ENCODE data around the gene DNM3. TPM values are rescaled to one million over a fixed set of nuclear protein-coding genes. Genes with fewer than 3 reads are reported as not detected.

Gene DNM3
- polyA plus RNA-seq, 2 donors = 0.53 to 0.76 TPM

- Histone ChIP-seq H3K4me3 (ENCODE audit: low read depth in 1 of 2, low read length in 2 of 2) (no peak overlapping the region), H3K27ac (ENCODE audit: low read depth in 2 of 2, low read length in 1 of 2) (no peak overlapping the region), H3K9me3 (ENCODE audit: control insufficient read depth in 2 of 2, insufficient read depth in 1 of 2, low read depth in 1 of 2, low read length in 1 of 2) (no peaks in the 10 kb centered on the region), H3K36me3 (ENCODE audit: control insufficient read depth in 2 of 2, insufficient read depth in 2 of 2, low read length in 1 of 2) (no peaks in the 10 kb centered on the region), H3K4me1 (ENCODE audit: control insufficient read depth in 2 of 2, insufficient read depth in 2 of 2, low read length in 1 of 2) (no peaks in the 10 kb centered on the region), H3K27me3 (ENCODE audit: control insufficient read depth in 1 of 2, insufficient read depth in 2 of 2, low read length in 2 of 2) (no peaks in the 10 kb centered on the region)
- WGBS, 2 donors = 93 to 94% methylated on average over 2 of the region's 2 CpGs
Observed at GRCh38 chr1:172221436-172221835, 380.1 kb downstream of the DNM3 start.

- Histone ChIP-seq H3K27ac (ENCODE audit: low read depth in 2 of 2, low read length in 1 of 2) (no peak overlapping the region), H3K27me3 (ENCODE audit: control insufficient read depth in 1 of 2, insufficient read depth in 2 of 2, low read length in 2 of 2) (no peaks in the 10 kb centered on the region), H3K4me1 (ENCODE audit: control insufficient read depth in 2 of 2, insufficient read depth in 2 of 2, low read length in 1 of 2) (no peaks in the 10 kb centered on the region), H3K36me3 (ENCODE audit: control insufficient read depth in 2 of 2, insufficient read depth in 2 of 2, low read length in 1 of 2) (no peaks in the 10 kb centered on the region), H3K4me3 (ENCODE audit: low read depth in 1 of 2, low read length in 2 of 2) (no peak overlapping the region), H3K9me3 (ENCODE audit: control insufficient read depth in 2 of 2, insufficient read depth in 1 of 2, low read depth in 1 of 2, low read length in 1 of 2) (no peaks in the 10 kb centered on the region)
- 92 to 96% methylated on average over 3 of the region's 3 CpGs for WGBS, 2 donors
Observed at GRCh38 chr1:172224871-172225270, 383.6 kb downstream of the DNM3 start.

GRCh38 chr1:172229942-172230341 lies 388.6 kb downstream of the DNM3 start:
- Histone ChIP-seq H3K4me1 (ENCODE audit: control insufficient read depth in 2 of 2, insufficient read depth in 2 of 2, low read length in 1 of 2) (no peaks in the 10 kb centered on the region), H3K36me3 (ENCODE audit: control insufficient read depth in 2 of 2, insufficient read depth in 2 of 2, low read length in 1 of 2) (no peaks in the 10 kb centered on the region), H3K27me3 (ENCODE audit: control insufficient read depth in 1 of 2, insufficient read depth in 2 of 2, low read length in 2 of 2) (no peaks in the 10 kb centered on the region), H3K4me3 (ENCODE audit: low read depth in 1 of 2, low read length in 2 of 2) (no peak overlapping the region), H3K9me3 (ENCODE audit: control insufficient read depth in 2 of 2, insufficient read depth in 1 of 2, low read depth in 1 of 2, low read length in 1 of 2) (no peaks in the 10 kb centered on the region), H3K27ac (ENCODE audit: low read depth in 2 of 2, low read length in 1 of 2) (no peak overlapping the region)
- WGBS, 2 donors = 79 to 84% methylated on average over 1 of the region's 1 CpG

- H3K4me3 ChIP-seq (ENCODE audit: low read depth in 1 of 2, low read length in 2 of 2) = no peak overlapping the region
- H3K27me3 ChIP-seq (ENCODE audit: control insufficient read depth in 1 of 2, insufficient read depth in 2 of 2, low read length in 2 of 2) = no peaks in the 10 kb centered on the region
- H3K4me1 ChIP-seq (ENCODE audit: control insufficient read depth in 2 of 2, insufficient read depth in 2 of 2, low read length in 1 of 2) = no peaks in the 10 kb centered on the region
- H3K27ac ChIP-seq (ENCODE audit: low read depth in 2 of 2, low read length in 1 of 2) = no peak overlapping the region
- 95% methylated on average over 2 of the region's 2 CpGs for WGBS, 2 donors
- H3K36me3 ChIP-seq (ENCODE audit: control insufficient read depth in 2 of 2, insufficient read depth in 2 of 2, low read length in 1 of 2) = no peaks in the 10 kb centered on the region
- no peaks in the 10 kb centered on the region for H3K9me3 ChIP-seq (ENCODE audit: control insufficient read depth in 2 of 2, insufficient read depth in 1 of 2, low read depth in 1 of 2, low read length in 1 of 2)
Observed at GRCh38 chr1:172230526-172230925, 389.2 kb downstream of the DNM3 start.

- Histone ChIP-seq H3K27ac (ENCODE audit: low read depth in 2 of 2, low read length in 1 of 2) (no peak overlapping the region), H3K27me3 (ENCODE audit: control insufficient read depth in 1 of 2, insufficient read depth in 2 of 2, low read length in 2 of 2) (no peaks in the 10 kb centered on the region), H3K9me3 (ENCODE audit: control insufficient read depth in 2 of 2, insufficient read depth in 1 of 2, low read depth in 1 of 2, low read length in 1 of 2) (no peaks in the 10 kb centered on the region), H3K4me3 (ENCODE audit: low read depth in 1 of 2, low read length in 2 of 2) (no peak overlapping the region), H3K4me1 (ENCODE audit: control insufficient read depth in 2 of 2, insufficient read depth in 2 of 2, low read length in 1 of 2) (no peaks in the 10 kb centered on the region), H3K36me3 (ENCODE audit: control insufficient read depth in 2 of 2, insufficient read depth in 2 of 2, low read length in 1 of 2) (no peaks in the 10 kb centered on the region)
- WGBS, 2 donors = 96 to 97% methylated on average over 5 of the region's 5 CpGs
Observed at GRCh38 chr1:172236958-172237357, 395.7 kb downstream of the DNM3 start.

GRCh38 chr1:172238158-172238557 lies 396.9 kb downstream of the DNM3 start:
- Histone ChIP-seq H3K36me3 (ENCODE audit: control insufficient read depth in 2 of 2, insufficient read depth in 2 of 2, low read length in 1 of 2) (no peaks in the 10 kb centered on the region), H3K4me3 (ENCODE audit: low read depth in 1 of 2, low read length in 2 of 2) (no peak overlapping the region), H3K27ac (ENCODE audit: low read depth in 2 of 2, low read length in 1 of 2) (no peak overlapping the region)

GRCh38 chr1:172238965-172239364 lies 397.7 kb downstream of the DNM3 start:
- no peaks in the 10 kb centered on the region for H3K36me3 ChIP-seq (ENCODE audit: control insufficient read depth in 2 of 2, insufficient read depth in 2 of 2, low read length in 1 of 2)
- no peaks in the 10 kb centered on the region for H3K27me3 ChIP-seq (ENCODE audit: control insufficient read depth in 1 of 2, insufficient read depth in 2 of 2, low read length in 2 of 2)
- H3K27ac ChIP-seq (ENCODE audit: low read depth in 2 of 2, low read length in 1 of 2) = no peak overlapping the region
- H3K4me3 ChIP-seq (ENCODE audit: low read depth in 1 of 2, low read length in 2 of 2) = no peak overlapping the region
- no peaks in the 10 kb centered on the region for H3K9me3 ChIP-seq (ENCODE audit: control insufficient read depth in 2 of 2, insufficient read depth in 1 of 2, low read depth in 1 of 2, low read length in 1 of 2)
- 89 to 95% methylated on average over 2 of the region's 2 CpGs for WGBS, 2 donors
- no peaks in the 10 kb centered on the region for H3K4me1 ChIP-seq (ENCODE audit: control insufficient read depth in 2 of 2, insufficient read depth in 2 of 2, low read length in 1 of 2)

More at GRCh38 chr1:172238158-172238557, 396.9 kb downstream of the DNM3 start:
- no peaks in the 10 kb centered on the region for H3K4me1 ChIP-seq (ENCODE audit: control insufficient read depth in 2 of 2, insufficient read depth in 2 of 2, low read length in 1 of 2)
- no peaks in the 10 kb centered on the region for H3K9me3 ChIP-seq (ENCODE audit: control insufficient read depth in 2 of 2, insufficient read depth in 1 of 2, low read depth in 1 of 2, low read length in 1 of 2)
- 83 to 89% methylated on average over 1 of the region's 1 CpG for WGBS, 2 donors
- H3K27me3 ChIP-seq (ENCODE audit: control insufficient read depth in 1 of 2, insufficient read depth in 2 of 2, low read length in 2 of 2) = no peaks in the 10 kb centered on the region

GRCh38 chr1:172239901-172240300 lies 398.6 kb downstream of the DNM3 start:
- Histone ChIP-seq H3K27me3 (ENCODE audit: control insufficient read depth in 1 of 2, insufficient read depth in 2 of 2, low read length in 2 of 2) (no peaks in the 10 kb centered on the region), H3K4me3 (ENCODE audit: low read depth in 1 of 2, low read length in 2 of 2) (no peak overlapping the region), H3K9me3 (ENCODE audit: control insufficient read depth in 2 of 2, insufficient read depth in 1 of 2, low read depth in 1 of 2, low read length in 1 of 2) (no peaks in the 10 kb centered on the region), H3K36me3 (ENCODE audit: control insufficient read depth in 2 of 2, insufficient read depth in 2 of 2, low read length in 1 of 2) (no peaks in the 10 kb centered on the region), H3K27ac (ENCODE audit: low read depth in 2 of 2, low read length in 1 of 2) (no peak overlapping the region), H3K4me1 (ENCODE audit: control insufficient read depth in 2 of 2, insufficient read depth in 2 of 2, low read length in 1 of 2) (no peaks in the 10 kb centered on the region)
- 64 to 68% methylated on average over 2 of the region's 2 CpGs for WGBS, 2 donors

GRCh38 chr1:172241540-172241939 lies 400.2 kb downstream of the DNM3 start:
- H3K36me3 ChIP-seq (ENCODE audit: control insufficient read depth in 2 of 2, insufficient read depth in 2 of 2, low read length in 1 of 2) = no peaks in the 10 kb centered on the region
- H3K9me3 ChIP-seq (ENCODE audit: control insufficient read depth in 2 of 2, insufficient read depth in 1 of 2, low read depth in 1 of 2, low read length in 1 of 2) = no peaks in the 10 kb centered on the region
- no peaks in the 10 kb centered on the region for H3K4me1 ChIP-seq (ENCODE audit: control insufficient read depth in 2 of 2, insufficient read depth in 2 of 2, low read length in 1 of 2)
- H3K27ac ChIP-seq (ENCODE audit: low read depth in 2 of 2, low read length in 1 of 2) = no peak overlapping the region
- WGBS, 2 donors = 56 to 73% methylated on average over 1 of the region's 1 CpG
- no peaks in the 10 kb centered on the region for H3K27me3 ChIP-seq (ENCODE audit: control insufficient read depth in 1 of 2, insufficient read depth in 2 of 2, low read length in 2 of 2)
- H3K4me3 ChIP-seq (ENCODE audit: low read depth in 1 of 2, low read length in 2 of 2) = no peak overlapping the region

- no peak overlapping the region for H3K4me3 ChIP-seq (ENCODE audit: low read depth in 1 of 2, low read length in 2 of 2)
- no peaks in the 10 kb centered on the region for H3K4me1 ChIP-seq (ENCODE audit: control insufficient read depth in 2 of 2, insufficient read depth in 2 of 2, low read length in 1 of 2)
- H3K9me3 ChIP-seq (ENCODE audit: control insufficient read depth in 2 of 2, insufficient read depth in 1 of 2, low read depth in 1 of 2, low read length in 1 of 2) = no peaks in the 10 kb centered on the region
- no peaks in the 10 kb centered on the region for H3K27me3 ChIP-seq (ENCODE audit: control insufficient read depth in 1 of 2, insufficient read depth in 2 of 2, low read length in 2 of 2)
- no peak overlapping the region for H3K27ac ChIP-seq (ENCODE audit: low read depth in 2 of 2, low read length in 1 of 2)
- WGBS, 2 donors = 94 to 96% methylated on average over 1 of the region's 1 CpG
- H3K36me3 ChIP-seq (ENCODE audit: control insufficient read depth in 2 of 2, insufficient read depth in 2 of 2, low read length in 1 of 2) = no peaks in the 10 kb centered on the region
Observed at GRCh38 chr1:172244865-172245264, 403.6 kb downstream of the DNM3 start.
